SU-DHL-6 (cell line): ENCODE measurements around the gene BICDL2.

ENCODE experiments used
- H2AFZ ChIP-seq: fragments of 200-600 bp; sonication (generic); 2 replicates; pipeline ENCODE4 v1.6.1; 2014; ENCODE audit warnings: low read depth, mild to moderate bottlenecking, moderate library complexity, mixed read lengths, antibody characterized with exemption, low read length; ENCODE audit not compliant: severe bottlenecking
- H3F3A ChIP-seq: fragments of 200-600 bp; shearing (Covaris generic); 2 replicates; pipeline ENCODE4 v1.6.0; 2016; ENCODE audit warnings: antibody characterized with exemption, mild to moderate bottlenecking; ENCODE audit not compliant: insufficient read depth
- H3K27ac ChIP-seq: fragments of 200-600 bp; sonication (generic); 2 replicates; pipeline ENCODE4 v1.5.1; 2016; ENCODE audit warnings: low read depth, mild to moderate bottlenecking, low read length, moderate library complexity, mixed read lengths
- H3K27me3 ChIP-seq: fragments of 200-600 bp; sonication (generic), shearing (Covaris generic); 2 replicates; pipeline ENCODE4 v1.6.0; 2014; ENCODE audit warnings: mild to moderate bottlenecking, low read length
- H3K36me3 ChIP-seq: fragments of 200-600 bp; sonication (generic); 2 replicates; pipeline ENCODE4 v1.6.1; 2014; ENCODE audit warnings: mild to moderate bottlenecking, low read length, mixed read lengths
- H3K4me2 ChIP-seq: fragments of 300-600, 200-600 bp; shearing (Covaris generic), sonication (generic); 2 replicates; pipeline ENCODE4 v1.6.0; 2014; ENCODE audit warnings: low read length, low read depth, mild to moderate bottlenecking; ENCODE audit not compliant: poor library complexity, severe bottlenecking
- H3K4me3 ChIP-seq: fragments of 200-600 bp; sonication (generic); 2 replicates; pipeline ENCODE4 v1.5.1; 2014; ENCODE audit warnings: antibody characterized with exemption, low read length, mild to moderate bottlenecking, mixed read lengths; ENCODE audit not compliant: insufficient read depth, poor library complexity, severe bottlenecking
- H3K79me2 ChIP-seq: fragments of 200-600 bp; sonication (generic); 2 replicates; pipeline ENCODE4 v1.6.1; 2014; ENCODE audit warnings: mild to moderate bottlenecking, low read length, moderate library complexity; ENCODE audit not compliant: insufficient read depth
- H3K9ac ChIP-seq: fragments of 200-600 bp; sonication (generic); 2 replicates; pipeline ENCODE4 v1.7.0; 2014; ENCODE audit warnings: mild to moderate bottlenecking, low read length
- H3K9me2 ChIP-seq: fragments of 200-600 bp; sonication (generic); replicated peaks from 2 replicates; pipeline ENCODE4 v1.6.1; 2014; ENCODE audit warnings: low read length; ENCODE audit not compliant: insufficient read depth
- H3K9me3 ChIP-seq: fragments of 200-600 bp; sonication (generic); 2 replicates; pipeline ENCODE4 v1.6.1; 2014; ENCODE audit warnings: low read length, mixed read lengths; ENCODE audit not compliant: insufficient read depth
- H4K20me1 ChIP-seq: fragments of 200-600 bp; sonication (generic); 2 replicates; pipeline ENCODE4 v1.6.1; 2014; ENCODE audit warnings: low read depth, mild to moderate bottlenecking, antibody characterized with exemption, low read length, moderate library complexity, mixed read lengths
- CTCF ChIP-seq: fragments of 200-600 bp; sonication (generic); IDR thresholded peaks from one replicate; pipeline ENCODE4 v1.5.1; 2017; ENCODE audit warnings: antibody characterized with exemption, mild to moderate bottlenecking, low read length, moderate library complexity; ENCODE audit not compliant: insufficient read depth, poor library complexity, severe bottlenecking
- EZH2phosphoT487 ChIP-seq: fragments of 200-600 bp; sonication (generic), shearing (Covaris generic); conservative IDR thresholded peaks from 2 replicates; pipeline ENCODE4 v1.6.1; 2018; ENCODE audit warnings: mild to moderate bottlenecking, antibody characterized with exemption, low read length, moderate library complexity, mixed read lengths

Gene BICDL2

GRCh38 chr16:3008690-3009037 is 28.1 kb downstream of the BICDL2 start:
- Histone ChIP-seq H2AFZ (no peak overlapping the region), H4K20me1 (no peaks in the 10 kb centered on the region), H3K36me3 (no peaks in the 10 kb centered on the region), H3F3A (no peaks in the 10 kb centered on the region), H3K9me3 (no peaks in the 10 kb centered on the region), H3K4me3 (no peak overlapping the region), H3K27me3 (no peaks in the 10 kb centered on the region), H3K9ac (no peak overlapping the region), H3K27ac (no peak overlapping the region), H3K9me2 (no peaks in the 10 kb centered on the region), H3K4me2 (no peak overlapping the region), H3K79me2 (no peaks in the 10 kb centered on the region)
- TF ChIP-seq EZH2phosphoT487: no peak

DNA sequence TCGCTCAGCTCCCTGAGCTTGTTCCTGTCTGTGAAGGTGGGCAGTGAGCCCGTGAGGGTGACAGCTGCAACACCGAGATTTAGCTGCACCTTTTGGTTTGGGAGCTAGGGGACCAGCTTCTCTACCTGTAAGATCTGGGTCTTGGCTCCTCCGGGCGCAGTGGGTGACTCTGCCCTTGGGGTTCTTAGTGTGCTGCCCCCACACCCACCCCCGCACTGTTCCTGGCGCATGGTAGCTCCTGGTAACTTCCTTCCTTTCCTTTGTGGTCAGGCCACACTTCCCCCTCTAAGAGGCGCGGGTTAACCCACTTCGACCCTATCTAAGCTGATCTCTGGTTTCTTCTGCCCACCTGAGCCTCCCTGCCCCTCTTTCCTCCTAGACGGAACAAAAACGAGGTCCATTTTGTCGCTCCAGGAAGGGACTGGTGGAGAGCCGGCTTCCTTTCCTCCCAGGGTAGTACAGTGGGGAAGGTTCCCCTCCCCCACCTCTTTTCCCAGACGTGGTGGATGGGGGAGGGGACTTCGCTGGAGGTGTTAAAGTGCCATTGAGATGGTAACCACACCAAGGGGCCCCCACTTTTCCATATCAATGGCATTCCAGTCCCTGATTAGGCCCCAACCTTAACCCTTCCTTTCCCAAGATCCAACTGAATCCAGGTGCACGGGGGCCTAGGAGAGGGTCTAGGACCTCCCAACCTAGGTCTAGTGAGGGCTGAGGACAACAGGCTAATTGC is 28.6 kb downstream of the BICDL2 start:
- TF ChIP-seq CTCF (no peak), EZH2phosphoT487 (no peak)
- Histone ChIP-seq H3K9me3 (no peaks in the 10 kb centered on the region), H3K9ac (no peak overlapping the region), H3K36me3 (no peaks in the 10 kb centered on the region), H4K20me1 (no peaks in the 10 kb centered on the region), H3K9me2 (no peaks in the 10 kb centered on the region), H3K27me3 (no peaks in the 10 kb centered on the region), H3K4me2 (no peak overlapping the region), H3F3A (no peaks in the 10 kb centered on the region), H3K4me3 (no peak overlapping the region), H2AFZ (no peak overlapping the region), H3K27ac (no peak overlapping the region), H3K79me2 (no peaks in the 10 kb centered on the region)

GRCh38 chr16:3007059-3007956 is 29.4 kb downstream of the BICDL2 start:
- no peak overlapping the region for H3K9ac ChIP-seq
- H2AFZ ChIP-seq: no peak overlapping the region
- H3K4me2 ChIP-seq: no peak overlapping the region

More at GRCh38 chr16:3007059-3007956, 29.4 kb downstream of the BICDL2 start:
- H3K36me3 ChIP-seq: no peaks in the 10 kb centered on the region
- H3F3A ChIP-seq: no peaks in the 10 kb centered on the region
- no peaks in the 10 kb centered on the region for H3K9me2 ChIP-seq
- H3K9me3 ChIP-seq: no peaks in the 10 kb centered on the region
- no peak overlapping the region for H3K4me3 ChIP-seq
- TF ChIP-seq EZH2phosphoT487: no peak
- TF ChIP-seq CTCF: no peak
- H4K20me1 ChIP-seq: no peaks in the 10 kb centered on the region
- H3K27me3 ChIP-seq: no peaks in the 10 kb centered on the region
- no peaks in the 10 kb centered on the region for H3K79me2 ChIP-seq
- no peak overlapping the region for H3K27ac ChIP-seq
